ENCODE data around the gene LMTK2.

The LMTK2 gene

DNA sequence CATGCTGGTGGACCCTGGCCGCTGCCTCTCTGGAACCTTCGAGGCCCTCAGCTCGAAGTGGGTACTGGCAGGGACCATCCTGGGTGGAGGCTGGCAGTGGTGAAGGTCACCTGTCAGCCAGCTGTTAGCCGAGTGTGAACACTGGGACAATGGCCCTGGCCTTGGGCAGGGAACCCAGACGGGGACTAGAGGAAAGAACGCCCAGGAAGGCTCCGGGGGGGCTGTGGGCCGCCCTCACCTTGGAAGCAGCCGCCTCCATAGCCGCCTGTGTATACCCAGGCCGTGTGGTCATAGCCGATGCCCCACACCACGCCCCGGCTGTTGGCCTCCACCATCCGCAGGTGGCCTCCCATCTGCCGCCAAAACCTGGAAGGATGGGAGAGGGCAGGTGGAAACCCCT lies 122.1 kb downstream of the LMTK2 start:
- DNase-seq (ENCODE audit: insufficient read length, low spot score) (no peak), FAIRE-seq (no peak)
- no peak for TF ChIP-seq CTCF (IDR thresholded peaks at IDR 0.05; ENCODE audit: insufficient read depth, missing control alignments)

GRCh38 chr7:98229441-98229840 lies 122.8 kb downstream of the LMTK2 start:
- FAIRE-seq, result no peak
- no peak for TF ChIP-seq CTCF (IDR thresholded peaks at IDR 0.05; ENCODE audit: insufficient read depth, missing control alignments)
- no peak for DNase-seq (ENCODE audit: insufficient read length, low spot score)

DNA sequence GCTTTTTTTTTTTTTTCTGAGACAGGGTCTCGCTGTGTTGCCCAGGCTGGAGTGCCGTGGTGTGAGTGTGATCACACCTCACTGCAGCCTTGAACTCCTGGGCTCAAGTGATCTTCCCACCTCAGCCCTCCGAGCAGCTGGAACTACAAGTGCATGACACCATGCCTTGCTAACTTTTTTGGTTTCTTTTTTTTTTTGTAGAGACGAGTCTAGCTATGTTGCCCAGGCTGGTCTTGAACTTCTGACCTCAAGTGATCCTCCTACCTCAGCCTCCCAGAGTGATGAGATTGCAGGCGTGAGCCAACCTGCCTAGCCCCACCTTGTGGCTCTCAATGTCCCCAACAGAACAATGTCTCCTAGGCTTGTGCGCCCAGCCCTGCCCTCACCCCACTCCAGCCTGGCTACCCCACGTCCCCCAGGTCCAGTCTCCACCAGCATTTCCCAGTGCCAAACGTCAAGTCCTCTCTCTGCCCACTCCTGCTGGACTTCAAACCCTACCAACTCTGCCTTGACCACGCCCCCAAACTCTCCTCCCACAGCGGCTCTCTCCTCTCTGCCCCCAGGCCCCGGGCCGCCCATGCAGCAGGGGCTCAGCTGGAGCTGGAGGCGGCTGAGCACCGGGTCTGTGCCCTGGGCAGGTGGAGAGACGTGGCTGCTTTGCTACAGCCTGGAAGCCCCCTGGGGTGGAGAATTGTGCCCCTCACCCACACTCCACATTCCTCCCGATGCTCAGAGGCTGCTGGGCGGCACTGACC lies 123.5 kb downstream of the LMTK2 start:
- FAIRE-seq (no peak), DNase-seq (ENCODE audit: insufficient read length, low spot score) (no peak)
- no peak for TF ChIP-seq CTCF (IDR thresholded peaks at IDR 0.05; ENCODE audit: insufficient read depth, missing control alignments)

DNA sequence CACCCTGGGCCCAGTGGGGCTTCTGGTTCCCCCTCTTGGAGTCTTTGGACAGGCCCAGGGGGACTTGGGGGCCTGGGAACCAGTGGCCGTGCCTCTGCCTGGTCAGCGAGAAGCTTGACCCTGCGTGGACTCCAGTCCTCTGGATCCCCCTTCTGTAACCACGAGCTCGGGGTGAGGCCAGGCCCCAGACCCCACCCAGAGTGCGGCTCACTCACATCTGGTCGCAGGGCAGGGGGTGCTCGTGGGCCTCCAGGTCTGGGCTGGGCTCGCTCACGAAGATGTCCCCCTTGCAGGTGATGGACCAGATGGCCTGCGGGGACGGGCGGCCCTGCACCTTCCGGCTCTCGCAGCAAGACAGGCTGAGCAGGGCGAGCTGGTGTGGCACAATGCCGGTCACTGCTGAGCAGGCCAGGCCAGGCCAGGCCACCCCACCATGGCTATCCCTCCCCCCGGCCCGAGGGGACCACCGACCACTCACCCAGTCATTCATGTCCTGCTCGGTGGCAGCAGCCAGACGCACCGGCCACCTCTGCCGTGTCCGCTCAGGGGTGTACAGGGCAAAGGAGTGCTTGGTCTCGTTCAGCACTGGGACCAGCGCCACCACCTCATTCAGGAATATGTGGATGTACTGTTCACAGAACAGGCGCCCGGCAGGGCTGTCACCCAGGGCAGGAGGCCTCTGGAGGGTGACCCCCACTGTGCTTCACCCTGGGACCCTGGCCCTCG lies 124.2 kb downstream of the LMTK2 start:
- TF ChIP-seq CTCF (IDR thresholded peaks at IDR 0.05; ENCODE audit: insufficient read depth, missing control alignments), result no peak
- FAIRE-seq (no peak), DNase-seq (ENCODE audit: insufficient read length, low spot score) (no peak)

DNA sequence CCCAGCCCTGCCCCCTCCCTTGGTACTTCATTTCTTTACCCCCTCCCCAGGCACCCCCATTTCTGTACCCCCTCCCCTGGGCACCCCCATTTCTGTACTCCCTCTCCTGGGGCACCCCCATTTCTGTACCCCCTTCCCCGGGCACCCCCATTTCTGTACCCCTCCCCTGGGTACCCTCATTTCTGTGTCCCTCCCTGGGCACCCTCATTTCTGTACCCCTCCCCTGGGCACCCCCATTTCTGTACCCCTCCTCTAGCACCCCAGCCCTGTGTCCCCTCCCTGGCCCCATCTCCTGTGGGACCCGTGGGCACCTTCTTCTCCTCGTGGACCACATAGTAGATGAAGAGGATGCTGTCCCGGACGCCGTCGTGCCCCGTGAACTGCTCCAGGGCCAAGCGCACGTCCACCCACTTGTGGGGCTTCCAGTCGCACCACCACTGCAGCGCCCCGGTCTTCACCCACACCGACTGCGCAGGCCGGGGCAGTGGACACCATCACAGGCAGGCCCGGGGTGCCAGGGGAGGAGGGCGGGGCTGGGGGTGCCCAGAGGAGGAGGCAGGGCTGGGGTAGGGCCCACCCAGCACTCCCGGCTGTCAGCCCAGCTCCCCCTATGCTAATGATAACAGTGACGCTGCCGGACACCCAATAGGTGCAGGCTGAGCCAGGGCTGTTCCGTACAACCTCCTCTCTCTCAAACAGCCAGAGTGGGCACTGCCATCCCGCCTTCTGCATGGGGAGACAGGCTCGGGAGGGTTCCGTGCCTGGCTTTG lies 125.0 kb downstream of the LMTK2 start:
- FAIRE-seq (no peak), DNase-seq (ENCODE audit: insufficient read length, low spot score) (no peak)
- no peak for TF ChIP-seq CTCF (IDR thresholded peaks at IDR 0.05; ENCODE audit: insufficient read depth, missing control alignments)

- no peak for FAIRE-seq
- no peak for DNase-seq (ENCODE audit: insufficient read length, low spot score)
- no peak for TF ChIP-seq CTCF (IDR thresholded peaks at IDR 0.05; ENCODE audit: insufficient read depth, missing control alignments)
Measured at GRCh38 chr7:98232263-98232585, 125.6 kb downstream of the LMTK2 start.

Data from D721Med (cell line).